GM21390 (cell line): ENCODE measurements around the gene NFX1.

Experiments used
- ATAC-seq: cut with Tn5 transposase; IDR thresholded peaks from one replicate; pipeline ENCODE4 v1.9.1; 2021; ENCODE audit not compliant: unreplicated experiment

Gene NFX1

DNA sequence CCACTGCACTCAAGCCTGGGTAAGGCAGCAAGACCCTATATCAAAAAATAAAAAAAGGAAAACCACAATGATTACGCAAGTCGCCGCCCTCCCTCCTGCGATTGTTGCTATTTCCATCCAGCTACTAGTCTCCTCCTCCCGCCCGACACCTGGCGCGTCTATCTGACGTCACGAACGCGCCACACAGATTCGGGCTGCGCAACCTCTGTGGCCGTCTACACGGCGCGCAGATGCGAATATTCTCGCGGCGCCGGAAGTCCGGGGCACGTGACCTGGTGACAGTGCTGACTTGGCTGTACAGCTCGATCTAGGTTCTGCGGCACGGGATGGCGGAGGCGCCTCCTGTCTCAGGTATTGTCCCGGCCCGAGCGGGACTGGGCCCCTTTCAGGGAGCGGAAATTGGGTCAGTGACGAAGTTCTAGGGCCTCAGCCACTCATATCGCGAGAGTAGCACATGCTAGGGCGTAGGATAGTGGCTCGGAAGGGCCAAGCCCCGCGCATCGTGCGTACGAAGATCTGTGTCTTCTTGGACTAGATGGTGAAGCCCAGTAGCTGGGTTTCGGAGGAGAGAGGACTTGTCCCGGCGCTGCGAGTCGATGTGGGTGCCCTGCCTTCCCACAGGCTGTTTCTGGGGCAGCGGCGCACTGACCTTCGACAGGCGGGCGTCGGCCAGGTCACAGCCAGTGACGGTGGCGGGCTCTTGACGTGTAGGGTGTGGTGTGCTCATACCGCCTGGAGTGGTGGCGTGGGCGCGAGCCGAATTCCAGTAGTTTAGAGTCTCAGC lies at the start of gene NFX1:
TSS of gene NFX1 (plus strand) at position 270 of the 784 bp plus-strand sequence. CDS start at position 327, 57 bp downstream.
- peak; percentile 88 for ATAC-seq

- no peak for ATAC-seq
Measured at GRCh38 chr9:33241298-33241697, 49.0 kb upstream of the NFX1 start.

GRCh38 chr9:33242609-33243134 lies 47.6 kb upstream of the NFX1 start:
- ATAC-seq: no peak

GRCh38 chr9:33244137-33244784 lies 46.1 kb upstream of the NFX1 start:
- ATAC-seq: no peak

GRCh38 chr9:33245341-33245740 lies 45.0 kb upstream of the NFX1 start:
- ATAC-seq: no peak

DNA sequence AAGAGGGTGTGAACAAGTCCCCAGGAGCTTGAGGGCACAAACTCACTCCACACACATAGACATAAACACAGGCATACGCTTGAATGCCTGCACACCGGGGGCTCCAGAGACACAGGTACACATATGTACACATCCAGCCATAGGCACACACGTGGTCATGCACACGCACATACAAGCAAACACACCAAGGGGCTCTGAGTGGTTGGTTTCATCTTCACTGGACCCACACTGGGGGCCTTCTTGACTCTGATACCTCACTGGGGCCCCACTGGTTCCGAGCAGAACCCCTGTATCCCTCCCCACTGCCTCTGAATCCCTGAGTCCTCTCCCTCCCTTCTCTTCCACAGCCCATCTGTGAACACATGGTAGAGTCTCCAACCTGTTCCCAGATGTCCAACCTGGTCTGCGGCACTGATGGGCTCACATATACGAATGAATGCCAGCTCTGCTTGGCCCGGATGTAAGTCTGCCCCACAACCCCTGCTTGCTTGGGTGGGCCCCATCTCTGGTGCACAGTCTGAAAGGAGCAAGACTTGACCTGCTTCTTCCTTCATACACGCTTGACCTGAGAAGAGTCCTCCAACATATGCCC lies 44.0 kb upstream of the NFX1 start:
- ATAC-seq: no peak

GRCh38 chr9:33248606-33249005 lies 41.7 kb upstream of the NFX1 start:
- peak; percentile 19 for ATAC-seq

DNA sequence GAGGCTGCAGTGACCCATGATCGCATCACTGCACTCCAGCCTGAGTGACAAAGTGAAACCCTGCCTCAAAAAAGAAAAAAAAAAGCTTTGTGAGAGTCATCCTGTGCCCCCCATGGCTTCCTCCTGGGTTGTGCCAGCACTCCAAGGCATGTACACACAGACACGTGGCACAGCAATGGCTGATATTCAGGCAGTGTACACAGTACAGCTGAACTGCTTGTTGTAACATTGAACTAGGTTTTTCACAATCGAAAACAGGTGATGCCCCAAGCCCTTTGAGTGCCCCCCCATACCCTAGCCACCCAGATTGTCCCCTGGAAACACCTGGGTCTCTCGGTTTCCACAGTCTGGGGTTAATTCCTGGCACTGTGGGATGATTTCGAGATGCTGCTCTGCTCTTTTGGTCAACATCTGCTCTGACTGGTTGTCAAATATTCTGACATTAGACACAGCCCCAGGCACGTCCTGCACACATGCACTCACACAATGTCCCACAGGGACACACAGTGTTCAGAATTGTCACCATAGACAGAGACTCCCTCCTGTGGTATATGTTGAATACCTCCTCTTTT lies 41.1 kb upstream of the NFX1 start:
- peak; percentile 62 for ATAC-seq

GRCh38 chr9:33249983-33250382 lies 40.3 kb upstream of the NFX1 start:
- no peak for ATAC-seq

- ATAC-seq: no peak
Measured at GRCh38 chr9:33250458-33250995, 39.8 kb upstream of the NFX1 start.

DNA sequence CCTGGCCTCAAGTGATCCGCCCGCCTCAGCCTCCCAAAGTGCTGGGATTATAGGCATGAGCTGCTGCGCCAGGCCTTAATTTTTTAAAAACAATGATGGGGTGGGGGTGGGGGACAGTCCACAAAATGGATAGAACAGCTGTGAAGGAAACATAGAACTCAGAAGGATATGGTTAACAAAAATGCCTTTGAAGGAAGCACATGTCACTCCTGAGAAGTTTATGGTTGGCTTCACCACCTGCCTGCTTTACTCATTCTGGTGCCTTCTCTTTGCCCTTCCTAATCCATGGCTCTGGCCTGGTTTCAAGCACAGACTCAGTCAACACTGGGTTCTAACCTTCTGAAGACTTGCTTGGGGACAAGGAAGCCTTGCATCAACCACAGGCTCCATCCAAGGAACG lies 36.1 kb upstream of the NFX1 start:
- no peak for ATAC-seq

GRCh38 chr9:33255014-33255413 lies 35.3 kb upstream of the NFX1 start:
- ATAC-seq: no peak

GRCh38 chr9:33255471-33255870 lies 34.8 kb upstream of the NFX1 start:
- no peak for ATAC-seq

DNA sequence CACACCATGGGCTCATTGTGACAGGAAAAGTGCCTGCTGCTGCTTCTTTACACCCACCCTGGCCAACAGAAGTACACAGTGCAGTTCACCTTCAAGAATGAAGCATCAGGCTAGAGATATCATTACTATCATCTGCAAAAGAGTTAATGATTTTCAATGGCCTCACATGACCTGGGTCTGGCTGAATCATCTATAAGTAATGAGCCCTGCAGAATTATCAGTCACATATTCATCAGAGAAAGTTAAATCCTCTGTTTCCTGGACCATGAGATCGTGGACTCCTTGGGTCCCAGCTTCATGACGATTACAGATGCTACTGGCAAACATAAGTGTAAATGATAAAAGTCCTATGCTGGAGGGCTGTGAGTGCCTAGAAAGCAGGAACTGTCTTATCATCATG lies 34.1 kb upstream of the NFX1 start:
- no peak for ATAC-seq

DNA sequence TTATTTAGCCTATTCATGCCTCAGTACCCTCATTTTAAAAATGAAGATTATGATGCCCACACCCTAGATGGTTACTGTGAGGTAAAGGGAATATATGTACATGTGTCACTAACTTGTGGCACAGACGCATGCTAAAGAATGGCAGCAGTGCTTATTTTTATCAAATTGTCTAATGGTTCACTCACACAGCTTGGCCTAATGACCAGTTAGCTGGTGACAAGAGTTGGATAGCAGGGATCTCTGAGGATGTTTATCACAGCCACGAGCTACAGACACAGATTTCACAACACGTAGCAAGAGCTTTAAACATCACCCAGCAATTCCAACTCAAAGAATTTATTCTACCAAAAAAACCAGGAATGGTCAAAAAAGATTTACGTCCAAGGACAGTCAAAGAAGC lies 33.0 kb upstream of the NFX1 start:
- ATAC-seq: no peak

DNA sequence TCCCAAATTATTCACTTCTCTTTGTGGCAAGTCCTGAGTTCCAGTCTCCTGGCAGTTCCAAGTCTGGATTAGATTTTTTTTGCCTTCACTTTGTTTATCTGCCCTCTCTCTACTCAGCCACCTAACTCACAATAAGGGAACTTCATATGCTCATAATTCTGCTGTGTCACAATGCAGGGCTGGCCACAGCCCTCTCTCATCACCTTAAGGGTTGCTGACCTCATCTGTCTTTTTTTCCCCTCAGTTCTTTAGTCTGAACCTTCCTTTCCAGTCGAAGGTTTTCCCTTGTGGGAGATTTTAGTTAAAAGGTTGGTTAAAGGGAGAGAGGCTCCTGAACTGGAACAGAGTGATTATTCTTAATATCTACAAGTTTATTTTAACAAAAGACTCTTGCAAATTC lies 29.9 kb upstream of the NFX1 start:
- no peak for ATAC-seq

GRCh38 chr9:33263131-33264002 lies 26.9 kb upstream of the NFX1 start:
- ATAC-seq: no peak

- peak; percentile 36 for ATAC-seq
Measured at GRCh38 chr9:33264003-33264472, 26.3 kb upstream of the NFX1 start.

GRCh38 chr9:33264473-33265177 lies 25.7 kb upstream of the NFX1 start, which contains the start of the genes BAG1 and CHMP5:
BAG1 (minus strand) TSS chr9:33264708.
CHMP5 (plus strand) TSS chr9:33265049; CDS start chr9:33265079, 30 bp downstream.
- peak; percentile 79 for ATAC-seq
